Nephron progenitor cell (in vitro differentiated cells): ENCODE results near the gene CBARP.
A peak's percentile ranks its signal among the peaks of the same experiment; 100 is the strongest.

Source experiments
- DNase-seq: peaks from one replicate; pipeline ENCODE4 v3.0.0; 2021
- H3K27ac Mint-ChIP-seq: 2 replicates; pipeline ENCODE4 v1.8.0; 2021; ENCODE audit warnings: mild to moderate bottlenecking, moderate library complexity, mixed read lengths
- H3K27me3 Mint-ChIP-seq: 2 replicates; pipeline ENCODE4 v1.8.0; 2021; ENCODE audit warnings: mild to moderate bottlenecking, low read depth, mixed read lengths; ENCODE audit not compliant: poor library complexity
- H3K36me3 Mint-ChIP-seq: 2 replicates; pipeline ENCODE4 v1.8.0; 2021; ENCODE audit warnings: low read depth, mixed read lengths
- H3K4me1 Mint-ChIP-seq: 2 replicates; pipeline ENCODE4 v1.8.0; 2021; ENCODE audit warnings: mixed read lengths
- H3K4me3 Mint-ChIP-seq: 2 replicates; pipeline ENCODE4 v1.8.0; 2021; ENCODE audit warnings: mild to moderate bottlenecking, moderate library complexity, mixed read lengths
- H3K9me3 Mint-ChIP-seq: 2 replicates; pipeline ENCODE4 v1.8.0; 2021; ENCODE audit warnings: mild to moderate bottlenecking, moderate library complexity, mixed read lengths
- TF ChIP-seq, protein P1 (sequence below): fragments of 200-600 bp; sonication (generic); IDR thresholded peaks from 2 replicates; pipeline ENCODE4 v1.5.0; 2021; ENCODE audit warnings: antibody characterized with exemption

The CBARP gene

GRCh38 chr19:1226227-1226518, 11.6 kb downstream of the CBARP start:
- TF ChIP-seq, protein P1, sequence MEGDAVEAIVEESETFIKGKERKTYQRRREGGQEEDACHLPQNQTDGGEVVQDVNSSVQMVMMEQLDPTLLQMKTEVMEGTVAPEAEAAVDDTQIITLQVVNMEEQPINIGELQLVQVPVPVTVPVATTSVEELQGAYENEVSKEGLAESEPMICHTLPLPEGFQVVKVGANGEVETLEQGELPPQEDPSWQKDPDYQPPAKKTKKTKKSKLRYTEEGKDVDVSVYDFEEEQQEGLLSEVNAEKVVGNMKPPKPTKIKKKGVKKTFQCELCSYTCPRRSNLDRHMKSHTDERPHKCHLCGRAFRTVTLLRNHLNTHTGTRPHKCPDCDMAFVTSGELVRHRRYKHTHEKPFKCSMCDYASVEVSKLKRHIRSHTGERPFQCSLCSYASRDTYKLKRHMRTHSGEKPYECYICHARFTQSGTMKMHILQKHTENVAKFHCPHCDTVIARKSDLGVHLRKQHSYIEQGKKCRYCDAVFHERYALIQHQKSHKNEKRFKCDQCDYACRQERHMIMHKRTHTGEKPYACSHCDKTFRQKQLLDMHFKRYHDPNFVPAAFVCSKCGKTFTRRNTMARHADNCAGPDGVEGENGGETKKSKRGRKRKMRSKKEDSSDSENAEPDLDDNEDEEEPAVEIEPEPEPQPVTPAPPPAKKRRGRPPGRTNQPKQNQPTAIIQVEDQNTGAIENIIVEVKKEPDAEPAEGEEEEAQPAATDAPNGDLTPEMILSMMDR = no peak
- no peaks in the 10 kb centered on the region for H3K27me3 Mint-ChIP-seq
- peaks cover 5% of the 10 kb centered on the region for H3K36me3 Mint-ChIP-seq
- H3K4me3 Mint-ChIP-seq = no peak overlapping the region
- no peak overlapping the region for H3K27ac Mint-ChIP-seq
- no peaks in the 10 kb centered on the region for H3K4me1 Mint-ChIP-seq
- H3K9me3 Mint-ChIP-seq = no peaks in the 10 kb centered on the region
- no peak for DNase-seq

GRCh38 chr19:1225440-1226226, 12.2 kb downstream of the CBARP start:
- TF ChIP-seq, protein P1 = no peak
- Mint-ChIP-seq H3K27me3 (no peaks in the 10 kb centered on the region), H3K36me3 (peaks cover 5% of the 10 kb centered on the region), H3K4me1 (no peaks in the 10 kb centered on the region), H3K9me3 (no peaks in the 10 kb centered on the region), H3K4me3 (no peak overlapping the region), H3K27ac (no peak overlapping the region)
- no peak for DNase-seq

DNA sequence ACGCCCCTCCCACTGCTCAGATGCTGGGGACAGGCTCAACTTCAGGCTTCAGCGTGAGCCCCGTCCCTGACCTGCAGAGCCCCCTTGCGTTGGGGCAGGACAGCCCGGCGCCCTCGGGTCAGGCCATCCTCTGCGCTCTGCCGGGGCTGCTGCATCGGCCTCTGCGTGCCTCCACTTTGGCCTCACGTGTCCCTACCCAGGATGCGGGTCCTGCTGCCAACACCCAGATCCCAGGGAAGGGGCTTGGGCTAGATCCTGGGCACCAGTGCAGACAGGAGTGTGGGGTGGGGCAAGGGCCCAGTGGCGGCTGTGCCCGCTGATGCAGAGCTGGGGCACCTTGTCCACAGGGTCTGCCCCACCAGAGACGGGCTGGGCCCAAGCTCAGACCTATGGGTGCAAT, 13.0 kb downstream of the CBARP start:
- Mint-ChIP-seq H3K4me3 (no peak overlapping the region), H3K9me3 (no peaks in the 10 kb centered on the region), H3K27ac (no peak overlapping the region), H3K27me3 (no peaks in the 10 kb centered on the region), H3K36me3 (peaks cover 5% of the 10 kb centered on the region), H3K4me1 (no peaks in the 10 kb centered on the region)
- TF ChIP-seq, protein P1 = no peak
- DNase-seq = no peak

GRCh38 chr19:1224047-1224825, 13.6 kb downstream of the CBARP start:
- Mint-ChIP-seq H3K36me3 (peaks cover 5% of the 10 kb centered on the region), H3K27ac (no peak overlapping the region), H3K4me3 (no peak overlapping the region), H3K9me3 (no peaks in the 10 kb centered on the region), H3K4me1 (no peaks in the 10 kb centered on the region), H3K27me3 (no peaks in the 10 kb centered on the region)
- TF ChIP-seq, protein P1 = no peak
- no peak for DNase-seq

DNA sequence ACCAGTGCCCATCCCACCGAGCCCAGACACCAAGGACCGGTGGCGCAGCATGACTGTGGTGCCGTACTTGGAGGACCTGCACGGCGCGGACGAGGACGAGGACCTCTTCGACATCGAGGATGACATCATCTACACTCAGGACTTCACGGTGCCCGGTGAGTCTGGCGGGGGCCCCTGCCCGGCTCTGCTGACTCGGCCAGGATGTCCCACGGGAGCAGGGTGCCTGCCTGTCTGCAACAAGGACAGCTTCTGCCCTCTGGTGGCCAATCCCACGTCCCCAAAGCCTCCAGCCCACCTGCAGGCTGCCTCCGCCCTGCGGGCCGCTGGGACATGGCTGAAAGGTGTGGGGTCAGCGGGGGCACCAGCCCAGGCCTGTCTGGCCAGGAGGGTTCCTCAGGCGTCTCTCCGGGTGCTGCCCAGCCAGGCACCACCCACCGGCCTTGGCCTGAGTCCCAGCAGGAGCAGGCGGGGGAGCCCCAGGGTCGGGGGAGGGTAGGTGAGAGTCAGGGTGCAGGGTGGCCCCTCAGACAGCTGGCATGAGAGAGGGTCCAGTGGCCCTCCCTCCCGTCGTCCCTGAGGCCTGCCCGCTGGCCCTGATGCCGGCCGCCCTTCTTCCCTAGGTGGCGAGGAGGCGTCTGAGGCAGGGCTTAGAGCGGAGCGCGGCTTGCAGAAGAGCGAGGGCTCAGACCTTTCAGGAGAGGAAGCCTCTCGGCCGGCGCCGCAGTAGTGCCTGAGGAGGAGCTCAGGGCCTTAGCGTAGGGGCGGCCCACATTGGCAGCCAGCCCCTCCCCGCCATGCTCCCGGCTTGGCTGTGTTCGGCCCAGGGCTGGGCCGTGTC, 14.6 kb downstream of the CBARP start:
- TF ChIP-seq, protein P1 = peak; percentile 44
- Mint-ChIP-seq H3K36me3 (peaks cover 4% of the 10 kb centered on the region), H3K27me3 (no peaks in the 10 kb centered on the region), H3K27ac (no peak overlapping the region), H3K4me1 (peaks cover 2% of the 10 kb centered on the region), H3K4me3 (no peak overlapping the region), H3K9me3 (no peaks in the 10 kb centered on the region)
- peak; percentile 61 for DNase-seq
